HG02759 (cell line): ENCODE results near the gene KCNK5.
A peak's percentile ranks its signal among the peaks of the same experiment; 100 is the strongest.

Source experiments
- ATAC-seq: cut with Tn5 transposase; IDR thresholded peaks from one replicate; pipeline ENCODE4 v1.9.1; 2021; ENCODE audit warnings: mild to moderate bottlenecking, moderate library complexity; ENCODE audit not compliant: unreplicated experiment

Gene KCNK5

GRCh38 chr6:39199231-39199940 is 29.9 kb downstream of the KCNK5 start:
- no peak for ATAC-seq

GRCh38 chr6:39198528-39198927 is 30.7 kb downstream of the KCNK5 start:
- ATAC-seq: no peak

- ATAC-seq: no peak
Measured at GRCh38 chr6:39197922-39198500, 31.3 kb downstream of the KCNK5 start.

GRCh38 chr6:39197521-39197920 is 31.8 kb downstream of the KCNK5 start:
- no peak for ATAC-seq

GRCh38 chr6:39196673-39197091 is 32.6 kb downstream of the KCNK5 start:
- ATAC-seq: no peak

GRCh38 chr6:39195792-39196385 is 33.4 kb downstream of the KCNK5 start:
- ATAC-seq: no peak

GRCh38 chr6:39194466-39194865 is 34.8 kb downstream of the KCNK5 start:
- no peak for ATAC-seq

GRCh38 chr6:39193201-39193791 is 36.0 kb downstream of the KCNK5 start:
- no peak for ATAC-seq

GRCh38 chr6:39192736-39193135 is 36.5 kb downstream of the KCNK5 start:
- ATAC-seq: no peak

- ATAC-seq: no peak
Measured at GRCh38 chr6:39191236-39191930, 37.9 kb downstream of the KCNK5 start.

- no peak for ATAC-seq
Measured at GRCh38 chr6:39190545-39191235, 38.6 kb downstream of the KCNK5 start.

GRCh38 chr6:39189915-39190544 is 39.2 kb downstream of the KCNK5 start:
- peak; percentile 47 for ATAC-seq

GRCh38 chr6:39189131-39189530 is 40.1 kb downstream of the KCNK5 start:
- ATAC-seq: no peak

- ATAC-seq: no peak
Measured at GRCh38 chr6:39188571-39188970, 40.7 kb downstream of the KCNK5 start.

GRCh38 chr6:39188098-39188450 is 41.2 kb downstream of the KCNK5 start:
- no peak for ATAC-seq

GRCh38 chr6:39184906-39185580 is 44.2 kb downstream of the KCNK5 start:
- ATAC-seq: no peak

- no peak for ATAC-seq
Measured at GRCh38 chr6:39182604-39183003, 46.7 kb downstream of the KCNK5 start.

GRCh38 chr6:39181826-39182225 is 47.4 kb downstream of the KCNK5 start:
- no peak for ATAC-seq

GRCh38 chr6:39181333-39181732 is 47.9 kb downstream of the KCNK5 start:
- ATAC-seq: no peak

- ATAC-seq: no peak
Measured at GRCh38 chr6:39178804-39179203, 50.5 kb downstream of the KCNK5 start.
